CD14-positive monocyte (primary cell): ENCODE data around the gene MYH9. TPM values are rescaled to one million over a fixed set of nuclear protein-coding genes. Genes with fewer than 3 reads are reported as not detected.

Experiments used
- DNase-seq, 3 donors: peaks; one replicate each; pipeline ENCODE4 v3.0.0-alpha.2; 2011 to 2022
- H2AFZ ChIP-seq: 2 replicates; pipeline ENCODE4 v1.6.0; 2012; ENCODE audit warnings: mild to moderate bottlenecking, low read depth, low read length, inconsistent platforms; ENCODE audit not compliant: insufficient read depth, poor library complexity, severe bottlenecking
- H3K27ac ChIP-seq, 2 donors: 1 replicate in 1 of 2; 2 replicates in 1 of 2; pipeline ENCODE4 v1.5.1; 2012 to 2013; ENCODE audit warnings: low read length in 2 of 2, control low read depth in 1 of 2, inconsistent platforms in 1 of 2, low read depth in 1 of 2, mild to moderate bottlenecking in 1 of 2
- H3K27me3 ChIP-seq, 2 donors: one replicate each; pipeline versions ENCODE4 v1.6.0 to v1.6.1; 2011 to 2013; ENCODE audit warnings: low read length in 2 of 2; ENCODE audit not compliant: control insufficient read depth in 2 of 2, insufficient read depth in 2 of 2
- H3K36me3 ChIP-seq, 2 donors: replicated peaks in 1 of 2; 1 replicate in 1 of 2; 2 replicates in 1 of 2; pipeline versions ENCODE4 v1.5.1 to v1.6.1; 2012 to 2013; ENCODE audit warnings: low read length in 2 of 2, control low read depth in 1 of 2, inconsistent platforms in 1 of 2, mild to moderate bottlenecking in 1 of 2; ENCODE audit not compliant: insufficient read depth in 2 of 2, control insufficient read depth in 1 of 2
- H3K4me1 ChIP-seq, 2 donors: 1 replicate in 1 of 2; 2 replicates in 1 of 2; pipeline versions ENCODE4 v1.5.1 to v1.6.1; 2012 to 2013; ENCODE audit warnings: low read length in 2 of 2, control low read depth in 1 of 2, inconsistent platforms in 1 of 2, mild to moderate bottlenecking in 1 of 2, moderate library complexity in 1 of 2; ENCODE audit not compliant: insufficient read depth in 2 of 2, control insufficient read depth in 1 of 2
- H3K4me2 ChIP-seq: replicated peaks from 2 replicates; pipeline ENCODE3; 2012; ENCODE audit warnings: low read length, moderate library complexity, mild to moderate bottlenecking; ENCODE audit not compliant: poor library complexity, severe bottlenecking; ENCODE audit errors: extremely low read depth
- H3K4me3 ChIP-seq, 3 experiments: fragments of 200-600 bp in 1 of 3; sonication (generic) in 1 of 3; replicated peaks in 1 of 3; 1 replicate in 2 of 3; 2 replicates in 1 of 3; pipeline ENCODE4 v1.5.1; 2011 to 2013; ENCODE audit warnings: low read length in 3 of 3, mild to moderate bottlenecking in 3 of 3, control low read depth in 2 of 3, low read depth in 2 of 3, inconsistent platforms in 1 of 3, moderate library complexity in 1 of 3
- H3K79me2 ChIP-seq: 2 replicates; pipeline ENCODE4 v1.6.0; 2012; ENCODE audit warnings: mild to moderate bottlenecking, control low read depth, inconsistent platforms, low read length, moderate library complexity; ENCODE audit not compliant: insufficient read depth
- H3K9ac ChIP-seq: 2 replicates; pipeline ENCODE4 v1.6.0; 2017; ENCODE audit warnings: low read length, mild to moderate bottlenecking; ENCODE audit not compliant: insufficient read depth, poor library complexity, severe bottlenecking
- H3K9me3 ChIP-seq, 2 donors: replicated peaks in 1 of 2; 1 replicate in 1 of 2; 2 replicates in 1 of 2; pipeline versions ENCODE4 v1.5.1 to v1.6.1; 2012 to 2013; ENCODE audit warnings: low read length in 2 of 2, control low read depth in 1 of 2; ENCODE audit not compliant: control insufficient read depth in 1 of 2, insufficient read depth in 1 of 2
- H4K20me1 ChIP-seq: 2 replicates; pipeline ENCODE4 v1.6.0; 2012; ENCODE audit warnings: mild to moderate bottlenecking, low read length, control low read depth, moderate library complexity; ENCODE audit not compliant: insufficient read depth
- H3K27ac Mint-ChIP-seq, 7 donors: one replicate each; pipeline ENCODE4 v1.8.0; 2020; ENCODE audit warnings: mild to moderate bottlenecking in 7 of 7, mixed read lengths in 7 of 7, moderate library complexity in 6 of 7, inconsistent platforms in 2 of 7
- H3K27me3 Mint-ChIP-seq, 3 donors: one replicate each; pipeline ENCODE4 v1.8.0; 2021 to 2022; ENCODE audit warnings: low read depth in 3 of 3, mild to moderate bottlenecking in 3 of 3, mixed read lengths in 3 of 3, moderate library complexity in 3 of 3, inconsistent platforms in 1 of 3
- H3K36me3 Mint-ChIP-seq, 2 donors: one replicate each; pipeline ENCODE4 v1.8.0; 2020; ENCODE audit warnings: mixed read lengths in 2 of 2, inconsistent platforms in 1 of 2, mild to moderate bottlenecking in 1 of 2
- H3K4me1 Mint-ChIP-seq: one replicate; pipeline ENCODE4 v1.8.0; 2020; ENCODE audit warnings: mild to moderate bottlenecking, mixed read lengths
- H3K4me3 Mint-ChIP-seq, 2 donors: one replicate each; pipeline ENCODE4 v1.8.0; 2020; ENCODE audit warnings: mild to moderate bottlenecking in 2 of 2, mixed read lengths in 2 of 2, moderate library complexity in 1 of 2
- H3K9me3 Mint-ChIP-seq, 7 donors: one replicate each; pipeline ENCODE4 v1.8.0; 2020 to 2022; ENCODE audit warnings: mixed read lengths in 7 of 7, mild to moderate bottlenecking in 6 of 7, moderate library complexity in 6 of 7, inconsistent platforms in 2 of 7
- WGBS: methylation state at CpG from one replicate; pipeline ENCODE4 v1.1.5; 2013; ENCODE audit warnings: missing lambda C conversion rate; ENCODE audit not compliant: insufficient coverage; 5-methylcytosine and 5-hydroxymethylcytosine counted together
- intact Hi-C, 2 donors: fragments of 100-400 bp; cut with micrococcal nuclease; formaldehyde crosslinking; loops; one replicate each; pipeline versions ENCODE4 v1.15.0 to v1.15.1; 2023
- polyA plus RNA-seq, 3 donors: library from polyadenylated mRNA; depleted of rRNA in 1 of 3; unstranded in 2 of 3; stranded (reverse) in 1 of 3; fragments of 300-500 nt in 2 of 3; fragments of >200 nt in 1 of 3; fragmentation: Illumina TruSeq in 2 of 3; gene quantifications; 1 replicate in 2 of 3; 2 replicates in 1 of 3; pipeline ENCODE4 v1.2.3, GENCODE V29; 2012 to 2021
- TF ChIP-seq, protein P1 (sequence below): fragments of 200-600 bp; IDR thresholded peaks from one replicate; pipeline ENCODE4 v1.8.0; 2022; ENCODE audit warnings: antibody characterized with exemption, mild to moderate bottlenecking

MYH9 gene
- polyA plus RNA-seq, 3 donors, result 35.6 to 163 (median 79.5) TPM

DNA sequence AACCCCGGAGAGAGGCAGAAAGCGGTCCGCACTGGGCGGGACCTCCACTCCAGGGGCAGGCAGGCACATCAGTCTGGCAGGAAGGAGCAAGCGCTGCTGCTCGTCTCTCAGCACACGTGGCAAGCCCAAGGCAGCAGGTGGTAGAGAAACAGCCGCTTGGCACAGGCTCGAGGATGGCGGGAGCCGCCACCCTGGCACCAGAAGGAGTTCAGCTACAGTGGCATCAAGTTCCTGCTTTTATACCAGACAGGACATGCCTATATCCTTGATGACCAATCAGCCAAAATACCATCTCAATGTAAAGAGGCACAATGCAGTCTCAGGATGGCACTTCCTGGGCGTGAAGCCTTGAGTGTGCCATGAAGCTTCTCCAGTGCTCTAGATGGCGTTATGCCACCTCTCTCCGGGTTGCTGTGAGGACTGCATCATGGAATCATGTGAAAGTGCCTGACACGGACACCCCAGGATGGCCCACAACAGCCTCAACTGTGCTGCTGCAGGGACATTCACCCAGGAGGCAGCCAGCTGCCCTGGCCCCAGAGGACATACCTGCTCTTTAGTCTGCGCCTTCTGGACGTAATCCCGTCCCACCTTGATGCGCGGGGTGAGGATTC, 70.0 kb downstream of the MYH9 start:
- WGBS, result 82% methylated on average over 20 of the region's 20 CpGs
- Histone ChIP-seq H3K79me2 (peaks cover 75% of the 10 kb centered on the region), H3K9ac (no peak overlapping the region), H3K27me3 (no peaks in the 10 kb centered on the region), H4K20me1 (peaks cover 99% of the 10 kb centered on the region), H3K4me3 (no peak overlapping the region), H2AFZ (no peak overlapping the region), H3K9me3 (no peaks in the 10 kb centered on the region), H3K27ac (peak overlapping the region in 1 of 2 donors; percentile 10), H3K36me3 (peaks cover 93 to 100% of the 10 kb centered on the region in 2 donors), H3K4me2 (no peak overlapping the region), H3K4me1 (no peaks in the 10 kb centered on the region)
- Mint-ChIP-seq H3K4me1 (no peaks in the 10 kb centered on the region), H3K9me3 (no peaks in the 10 kb centered on the region), H3K27ac (peak overlapping the region in 4 of 7 donors; percentile 3 to 65 (median 38)), H3K4me3 (no peak overlapping the region), H3K36me3 (peaks cover 85 to 98% of the 10 kb centered on the region in 2 donors), H3K27me3 (peaks cover 0 to 3% (median 0%) of the 10 kb centered on the region in 3 donors)
- TF ChIP-seq, protein P1, sequence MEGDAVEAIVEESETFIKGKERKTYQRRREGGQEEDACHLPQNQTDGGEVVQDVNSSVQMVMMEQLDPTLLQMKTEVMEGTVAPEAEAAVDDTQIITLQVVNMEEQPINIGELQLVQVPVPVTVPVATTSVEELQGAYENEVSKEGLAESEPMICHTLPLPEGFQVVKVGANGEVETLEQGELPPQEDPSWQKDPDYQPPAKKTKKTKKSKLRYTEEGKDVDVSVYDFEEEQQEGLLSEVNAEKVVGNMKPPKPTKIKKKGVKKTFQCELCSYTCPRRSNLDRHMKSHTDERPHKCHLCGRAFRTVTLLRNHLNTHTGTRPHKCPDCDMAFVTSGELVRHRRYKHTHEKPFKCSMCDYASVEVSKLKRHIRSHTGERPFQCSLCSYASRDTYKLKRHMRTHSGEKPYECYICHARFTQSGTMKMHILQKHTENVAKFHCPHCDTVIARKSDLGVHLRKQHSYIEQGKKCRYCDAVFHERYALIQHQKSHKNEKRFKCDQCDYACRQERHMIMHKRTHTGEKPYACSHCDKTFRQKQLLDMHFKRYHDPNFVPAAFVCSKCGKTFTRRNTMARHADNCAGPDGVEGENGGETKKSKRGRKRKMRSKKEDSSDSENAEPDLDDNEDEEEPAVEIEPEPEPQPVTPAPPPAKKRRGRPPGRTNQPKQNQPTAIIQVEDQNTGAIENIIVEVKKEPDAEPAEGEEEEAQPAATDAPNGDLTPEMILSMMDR, result no peak
- intact Hi-C loops, result no loop called here
- DNase-seq, result no peak

DNA sequence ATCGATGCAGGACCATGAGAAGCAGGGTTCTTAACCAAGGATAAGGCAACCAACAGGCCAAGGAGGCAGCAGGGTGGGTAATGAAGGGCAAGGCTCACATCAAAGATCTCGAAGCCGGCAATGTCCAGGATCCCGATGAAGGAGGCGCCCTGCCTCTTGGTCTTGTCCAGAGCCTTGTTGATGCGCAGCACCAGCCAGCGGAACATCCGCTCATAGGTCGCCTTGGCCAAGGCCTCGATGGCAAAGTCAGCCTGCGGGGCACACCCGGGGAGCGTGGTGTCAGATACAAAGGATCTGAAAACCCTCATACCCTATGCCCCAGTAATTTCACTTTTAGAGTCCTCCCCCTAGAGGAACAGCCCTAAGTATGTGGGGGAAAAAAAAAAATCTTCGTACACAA, 71.3 kb downstream of the MYH9 start:
- H3K79me2 ChIP-seq, result peaks cover 75% of the 10 kb centered on the region
- peaks cover 99% of the 10 kb centered on the region for H4K20me1 ChIP-seq
- DNase-seq, result no peak
- no peaks in the 10 kb centered on the region for H3K4me1 Mint-ChIP-seq
- peaks cover 0 to 3% (median 0%) of the 10 kb centered on the region in 3 donors for H3K27me3 Mint-ChIP-seq
- 100% methylated on average over 10 of the region's 14 CpGs for WGBS
- no peaks in the 10 kb centered on the region for H3K9me3 Mint-ChIP-seq
- no peaks in the 10 kb centered on the region for H3K27me3 ChIP-seq
- TF ChIP-seq, protein P1, result no peak
- H3K4me3 Mint-ChIP-seq, result no peak overlapping the region
- no peaks in the 10 kb centered on the region for H3K4me1 ChIP-seq
- H3K27ac Mint-ChIP-seq, result peak overlapping the region in 2 of 7 donors; percentile 30 to 36
- no peak overlapping the region for H3K9ac ChIP-seq
- no peak overlapping the region for H3K4me2 ChIP-seq
- intact Hi-C loops, result no loop called here
- H3K4me3 ChIP-seq, result no peak overlapping the region
- no peak overlapping the region for H2AFZ ChIP-seq
- peaks cover 92 to 100% of the 10 kb centered on the region in 2 donors for H3K36me3 ChIP-seq
- no peaks in the 10 kb centered on the region for H3K9me3 ChIP-seq
- peaks cover 87 to 98% of the 10 kb centered on the region in 2 donors for H3K36me3 Mint-ChIP-seq
- H3K27ac ChIP-seq, result no peak overlapping the region
